Measurements from ENCODE around the gene HDAC4.

DNA sequence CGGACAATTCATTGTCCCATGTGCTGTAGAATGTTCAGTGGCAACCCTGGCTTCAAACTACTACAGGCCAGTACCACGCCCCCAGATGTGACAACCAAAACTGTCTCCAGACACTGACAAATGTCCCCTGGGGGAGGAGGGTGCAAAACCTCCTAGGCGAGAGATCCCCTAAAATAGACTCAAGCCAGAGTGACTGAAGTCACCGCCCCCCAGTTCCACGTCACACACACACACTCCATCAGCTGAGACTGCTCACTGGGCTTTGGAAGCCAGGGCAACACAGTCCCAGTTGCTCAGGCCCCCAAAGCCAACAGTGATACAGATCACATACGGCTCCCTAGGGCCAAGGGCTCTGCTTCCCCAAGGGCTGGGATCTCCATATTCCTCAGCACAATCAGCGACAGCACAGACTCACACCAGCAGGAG, 19.1 kb downstream of the HDAC4 start:
- TF ChIP-seq, protein P1, sequence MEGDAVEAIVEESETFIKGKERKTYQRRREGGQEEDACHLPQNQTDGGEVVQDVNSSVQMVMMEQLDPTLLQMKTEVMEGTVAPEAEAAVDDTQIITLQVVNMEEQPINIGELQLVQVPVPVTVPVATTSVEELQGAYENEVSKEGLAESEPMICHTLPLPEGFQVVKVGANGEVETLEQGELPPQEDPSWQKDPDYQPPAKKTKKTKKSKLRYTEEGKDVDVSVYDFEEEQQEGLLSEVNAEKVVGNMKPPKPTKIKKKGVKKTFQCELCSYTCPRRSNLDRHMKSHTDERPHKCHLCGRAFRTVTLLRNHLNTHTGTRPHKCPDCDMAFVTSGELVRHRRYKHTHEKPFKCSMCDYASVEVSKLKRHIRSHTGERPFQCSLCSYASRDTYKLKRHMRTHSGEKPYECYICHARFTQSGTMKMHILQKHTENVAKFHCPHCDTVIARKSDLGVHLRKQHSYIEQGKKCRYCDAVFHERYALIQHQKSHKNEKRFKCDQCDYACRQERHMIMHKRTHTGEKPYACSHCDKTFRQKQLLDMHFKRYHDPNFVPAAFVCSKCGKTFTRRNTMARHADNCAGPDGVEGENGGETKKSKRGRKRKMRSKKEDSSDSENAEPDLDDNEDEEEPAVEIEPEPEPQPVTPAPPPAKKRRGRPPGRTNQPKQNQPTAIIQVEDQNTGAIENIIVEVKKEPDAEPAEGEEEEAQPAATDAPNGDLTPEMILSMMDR (IDR thresholded peaks at IDR 0.05): no peak
- no peak for TF ChIP-seq POLR2A (IDR thresholded peaks at IDR 0.05)
